Measurements from ENCODE around the gene MYO5B.

MYO5B gene

GRCh38 chr18:50079571-50080295 lies 115.2 kb downstream of the MYO5B start:
- no peak overlapping the region for H3K4me3 ChIP-seq (ENCODE audit: low read depth, low read length)
- no peak for TF ChIP-seq CTCF (IDR thresholded peaks at IDR 0.05; ENCODE audit: low read depth, low read length)

GRCh38 chr18:50076277-50076676 lies 118.7 kb downstream of the MYO5B start:
- no peak for TF ChIP-seq CTCF (IDR thresholded peaks at IDR 0.05; ENCODE audit: low read depth, low read length)
- no peak overlapping the region for H3K4me3 ChIP-seq (ENCODE audit: low read depth, low read length)

GRCh38 chr18:50075772-50076171 lies 119.2 kb downstream of the MYO5B start:
- no peak overlapping the region for H3K4me3 ChIP-seq (ENCODE audit: low read depth, low read length)
- TF ChIP-seq CTCF (IDR thresholded peaks at IDR 0.05; ENCODE audit: low read depth, low read length), result no peak

- no peak overlapping the region for H3K4me3 ChIP-seq (ENCODE audit: low read depth, low read length)
- TF ChIP-seq CTCF (IDR thresholded peaks at IDR 0.05; ENCODE audit: low read depth, low read length), result no peak
These were observed 120.5 kb downstream of the MYO5B start for GRCh38 chr18:50074404-50074803.

GRCh38 chr18:50073319-50073718 lies 121.6 kb downstream of the MYO5B start:
- TF ChIP-seq CTCF (IDR thresholded peaks at IDR 0.05; ENCODE audit: low read depth, low read length), result no peak

GRCh38 chr18:50072146-50072545 lies 122.8 kb downstream of the MYO5B start:
- H3K4me3 ChIP-seq (ENCODE audit: low read depth, low read length), result no peak overlapping the region
- TF ChIP-seq CTCF (IDR thresholded peaks at IDR 0.05; ENCODE audit: low read depth, low read length), result no peak

More at GRCh38 chr18:50073319-50073718, 121.6 kb downstream of the MYO5B start:
- H3K4me3 ChIP-seq (ENCODE audit: low read depth, low read length), result no peak overlapping the region

GRCh38 chr18:50071397-50071796 lies 123.5 kb downstream of the MYO5B start:
- no peak overlapping the region for H3K4me3 ChIP-seq (ENCODE audit: low read depth, low read length)
- TF ChIP-seq CTCF (IDR thresholded peaks at IDR 0.05; ENCODE audit: low read depth, low read length), result no peak
